Activated CD8-positive, alpha-beta memory T cell treated with anti-CD3 and anti-CD28 coated beads for 48 hours (primary cell): ENCODE results near the gene MSH3.
"Not testable (repeated sequence)": the region's sequence is repeated elsewhere in the genome, so short reads cannot be mapped to it uniquely, and the experiment has no call there.

ENCODE experiments used
- DNase-seq, 3 experiments: peaks; one replicate each; pipeline ENCODE4 v3.0.0-alpha.2; 2020; ENCODE audit warnings: low read depth in 2 of 3, low spot score in 2 of 3

Gene MSH3

GRCh38 chr5:80752427-80752826 lies 98.0 kb downstream of the MSH3 start:
- no peak for DNase-seq

GRCh38 chr5:80753712-80754111 lies 99.3 kb downstream of the MSH3 start:
- DNase-seq = no peak

- DNase-seq = peak in 1 of 3 experiments; percentile 27
Observed at GRCh38 chr5:80754900-80755299, 100.4 kb downstream of the MSH3 start.

- no peak for DNase-seq
Observed at GRCh38 chr5:80755626-80756025, 101.2 kb downstream of the MSH3 start.

GRCh38 chr5:80756292-80756691 lies 101.8 kb downstream of the MSH3 start:
- DNase-seq = no peak

- DNase-seq = no peak
Observed at GRCh38 chr5:80757290-80757689, 102.8 kb downstream of the MSH3 start.

- DNase-seq = no peak
Observed at GRCh38 chr5:80759866-80760577, 105.6 kb downstream of the MSH3 start.

GRCh38 chr5:80760680-80761079 lies 106.2 kb downstream of the MSH3 start:
- DNase-seq = no peak

GRCh38 chr5:80761176-80761575 lies 106.7 kb downstream of the MSH3 start:
- DNase-seq = no peak

GRCh38 chr5:80761966-80762365 lies 107.5 kb downstream of the MSH3 start:
- DNase-seq = no peak

- DNase-seq = no peak
Observed at GRCh38 chr5:80762573-80762972, 108.1 kb downstream of the MSH3 start.

- DNase-seq = no peak
Observed at GRCh38 chr5:80763211-80763610, 108.8 kb downstream of the MSH3 start.

- DNase-seq = no peak
Observed at GRCh38 chr5:80763873-80764647, 109.6 kb downstream of the MSH3 start.

GRCh38 chr5:80764786-80765185 lies 110.3 kb downstream of the MSH3 start:
- no peak for DNase-seq

- DNase-seq = no peak
Observed at GRCh38 chr5:80777347-80778287, 123.2 kb downstream of the MSH3 start.

- DNase-seq = no peak
Observed at GRCh38 chr5:80780024-80780423, 125.6 kb downstream of the MSH3 start.

GRCh38 chr5:80780761-80781285 lies 126.4 kb downstream of the MSH3 start:
- DNase-seq = no peak

GRCh38 chr5:80781356-80781755 lies 126.9 kb downstream of the MSH3 start:
- no peak for DNase-seq

GRCh38 chr5:80782626-80783025 lies 128.2 kb downstream of the MSH3 start:
- no peak for DNase-seq

GRCh38 chr5:80783751-80784150 lies 129.3 kb downstream of the MSH3 start:
- DNase-seq = not testable (repeated sequence)

- no peak for DNase-seq
Observed at GRCh38 chr5:80784451-80784850, 130.0 kb downstream of the MSH3 start.
